Epithelial cell of esophagus (primary cell): ENCODE measurements around the gene FARS2.

Experiments used
- DNase-seq: peaks from one replicate; pipeline ENCODE4 v3.0.0; 2010; ENCODE audit warnings: low read depth
- H3K4me3 ChIP-seq: 2 replicates; pipeline ENCODE4 v1.5.1; 2011; ENCODE audit warnings: mild to moderate bottlenecking, low read length, control low read depth
- TF ChIP-seq, protein P1 (sequence below): IDR thresholded peaks from 2 replicates; pipeline ENCODE4 v1.5.1; 2011; ENCODE audit warnings: low read depth, mild to moderate bottlenecking, low read length, control low read depth, inconsistent platforms; ENCODE audit not compliant: insufficient read depth; ENCODE audit errors: missing control alignments

Gene FARS2

GRCh38 chr6:5353971-5354370, 92.7 kb downstream of the FARS2 start:
- TF ChIP-seq, protein P1, sequence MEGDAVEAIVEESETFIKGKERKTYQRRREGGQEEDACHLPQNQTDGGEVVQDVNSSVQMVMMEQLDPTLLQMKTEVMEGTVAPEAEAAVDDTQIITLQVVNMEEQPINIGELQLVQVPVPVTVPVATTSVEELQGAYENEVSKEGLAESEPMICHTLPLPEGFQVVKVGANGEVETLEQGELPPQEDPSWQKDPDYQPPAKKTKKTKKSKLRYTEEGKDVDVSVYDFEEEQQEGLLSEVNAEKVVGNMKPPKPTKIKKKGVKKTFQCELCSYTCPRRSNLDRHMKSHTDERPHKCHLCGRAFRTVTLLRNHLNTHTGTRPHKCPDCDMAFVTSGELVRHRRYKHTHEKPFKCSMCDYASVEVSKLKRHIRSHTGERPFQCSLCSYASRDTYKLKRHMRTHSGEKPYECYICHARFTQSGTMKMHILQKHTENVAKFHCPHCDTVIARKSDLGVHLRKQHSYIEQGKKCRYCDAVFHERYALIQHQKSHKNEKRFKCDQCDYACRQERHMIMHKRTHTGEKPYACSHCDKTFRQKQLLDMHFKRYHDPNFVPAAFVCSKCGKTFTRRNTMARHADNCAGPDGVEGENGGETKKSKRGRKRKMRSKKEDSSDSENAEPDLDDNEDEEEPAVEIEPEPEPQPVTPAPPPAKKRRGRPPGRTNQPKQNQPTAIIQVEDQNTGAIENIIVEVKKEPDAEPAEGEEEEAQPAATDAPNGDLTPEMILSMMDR = no peak
- no peak for DNase-seq
- no peak overlapping the region for H3K4me3 ChIP-seq

DNA sequence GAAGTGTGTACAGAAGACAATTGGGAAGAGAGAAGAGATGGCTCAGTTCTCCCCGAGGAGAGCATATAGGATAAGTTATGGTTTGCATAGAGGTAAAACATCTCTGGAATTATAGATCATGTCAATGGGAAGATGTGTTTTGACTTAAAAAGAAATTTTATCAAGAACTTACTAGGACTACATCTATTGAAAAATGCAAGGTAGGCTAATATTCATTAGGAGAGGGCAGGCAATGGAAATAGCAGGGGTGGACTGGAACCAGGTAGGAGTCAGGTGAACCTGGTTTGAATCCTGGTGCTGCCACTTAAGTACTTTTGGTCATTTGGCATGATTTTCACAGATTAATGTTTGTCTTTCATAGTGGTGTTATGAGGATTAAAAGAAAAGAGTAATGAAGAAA, 96.2 kb downstream of the FARS2 start:
- H3K4me3 ChIP-seq = no peak overlapping the region
- TF ChIP-seq, protein P1 = no peak
- no peak for DNase-seq

DNA sequence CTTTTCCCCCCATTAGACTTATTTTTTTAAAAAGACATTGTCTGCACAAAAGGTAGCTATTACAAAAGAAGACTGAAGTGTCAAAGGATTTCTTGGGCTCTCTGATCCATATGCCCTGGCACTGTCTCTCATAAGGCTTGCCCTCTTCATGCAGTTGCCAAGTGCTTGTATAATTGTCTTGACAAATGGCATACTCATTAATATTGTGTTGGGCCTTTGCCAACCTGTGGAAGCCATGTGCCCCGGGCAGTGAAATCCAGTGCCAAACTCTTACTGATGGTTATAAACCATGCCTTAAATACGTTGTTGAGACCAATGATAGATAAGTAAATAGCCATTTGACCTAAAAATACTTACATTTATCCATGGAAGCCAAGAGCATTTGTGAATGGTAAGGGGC, 98.1 kb downstream of the FARS2 start:
- TF ChIP-seq, protein P1 = no peak
- DNase-seq = peak; percentile 19

DNA sequence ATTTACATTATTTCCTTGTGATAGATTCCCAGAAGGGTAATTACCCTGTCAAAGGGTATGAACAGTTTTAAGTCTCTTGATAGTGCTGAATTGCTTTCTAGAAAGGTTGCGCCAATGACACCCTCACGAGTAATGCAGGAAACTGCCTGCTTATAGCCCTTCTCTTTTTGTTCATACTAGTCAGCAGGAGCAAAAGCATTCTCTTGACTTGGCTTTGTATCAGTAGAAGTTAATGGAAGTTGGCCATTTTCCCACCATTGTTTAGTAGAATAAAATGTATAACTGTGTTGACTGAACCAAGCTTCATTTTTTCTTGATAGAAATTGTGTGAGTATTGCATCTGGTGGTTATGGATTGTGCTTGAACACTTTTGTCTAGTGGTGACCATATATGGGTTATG, 100.1 kb downstream of the FARS2 start:
- peak; percentile 10 for DNase-seq

More for the DNA sequence above, 98.1 kb downstream of the FARS2 start:
- no peak overlapping the region for H3K4me3 ChIP-seq

GRCh38 chr6:5365436-5366195, 104.3 kb downstream of the FARS2 start:
- TF ChIP-seq, protein P1 = no peak
- H3K4me3 ChIP-seq = no peak overlapping the region
- no peak for DNase-seq

More for the DNA sequence above, 100.1 kb downstream of the FARS2 start:
- no peak overlapping the region for H3K4me3 ChIP-seq
- TF ChIP-seq, protein P1 = no peak

- H3K4me3 ChIP-seq = no peak overlapping the region
- no peak for DNase-seq
- TF ChIP-seq, protein P1 = no peak
Measured at GRCh38 chr6:5366941-5367340, 105.6 kb downstream of the FARS2 start.

DNA sequence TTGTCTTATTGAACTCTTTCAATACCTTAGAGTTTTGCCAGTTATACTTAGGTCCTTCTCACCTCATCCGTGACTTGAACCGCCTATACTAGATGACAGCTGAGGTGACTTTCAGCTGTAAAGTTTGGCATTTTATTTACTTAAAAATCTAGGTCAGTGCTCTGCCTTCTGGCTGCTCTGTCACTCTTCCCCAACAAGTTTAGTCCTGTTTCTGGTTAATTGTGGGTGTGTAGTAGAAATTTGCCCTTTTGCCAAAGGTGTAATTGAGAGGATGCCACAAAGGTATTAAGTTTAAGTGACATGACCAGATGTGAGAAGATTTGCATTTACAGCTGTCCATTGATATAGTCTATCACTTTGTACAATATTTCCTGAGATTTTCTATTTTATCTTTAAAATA, 106.2 kb downstream of the FARS2 start:
- no peak overlapping the region for H3K4me3 ChIP-seq
- TF ChIP-seq, protein P1 = no peak
- peak; percentile 41 for DNase-seq
